GM23338 (cell line): Measurements from ENCODE around the gene TLCD3B. TPM values are rescaled to one million over a fixed set of nuclear protein-coding genes. Genes with fewer than 3 reads are reported as not detected.

Experiments used
- ATAC-seq: fragments of 200-7000 bp; cut with Tn5 transposase; 3 replicates; pipeline ENCODE4 v1.9.1; 2020
- DNase-seq: peaks from one replicate; pipeline ENCODE4 v3.0.0-alpha.2; 2015; ENCODE audit warnings: low spot score
- H2AFZ ChIP-seq: fragments of 200-600 bp; sonication (generic); 2 replicates; pipeline ENCODE4 v1.8.0; 2016; ENCODE audit warnings: antibody characterized with exemption, mild to moderate bottlenecking, moderate library complexity
- H3F3A ChIP-seq: fragments of 200-600 bp; sonication (generic); replicated peaks from 2 replicates; pipeline ENCODE4 v1.8.0; 2017; ENCODE audit warnings: antibody characterized with exemption, mixed run types, low read depth
- H3K27ac ChIP-seq: fragments of 200-600 bp; sonication (generic); 2 replicates; pipeline ENCODE4 v1.6.1; 2016; ENCODE audit warnings: low read depth
- H3K27me3 ChIP-seq: fragments of 200-600 bp; sonication (generic); 2 replicates; pipeline ENCODE4 v1.8.0; 2016; ENCODE audit warnings: mild to moderate bottlenecking, mixed run types, moderate library complexity; ENCODE audit not compliant: insufficient read depth
- H3K36me3 ChIP-seq: fragments of 200-600 bp; sonication (generic); 2 replicates; pipeline ENCODE4 v1.8.0; 2016; ENCODE audit warnings: mild to moderate bottlenecking; ENCODE audit not compliant: insufficient read depth
- H3K4me1 ChIP-seq: fragments of 200-600 bp; sonication (generic); 2 replicates; pipeline ENCODE4 v1.8.0; 2016; ENCODE audit warnings: mild to moderate bottlenecking, moderate library complexity; ENCODE audit not compliant: insufficient read depth
- H3K4me2 ChIP-seq: fragments of 200-600 bp; sonication (generic); 2 replicates; pipeline ENCODE4 v1.7.1; 2017; ENCODE audit warnings: mixed run types
- H3K4me3 ChIP-seq: fragments of 200-600 bp; sonication (generic); 2 replicates; pipeline ENCODE4 v1.6.1; 2016; ENCODE audit warnings: mixed run types
- H3K79me2 ChIP-seq: fragments of 200-600 bp; sonication (generic); replicated peaks from 2 replicates; pipeline ENCODE4 v1.8.0; 2017; ENCODE audit warnings: mild to moderate bottlenecking; ENCODE audit not compliant: insufficient read depth
- H3K9me2 ChIP-seq: fragments of 200-600 bp; sonication (generic); 2 replicates; pipeline ENCODE4 v1.8.0; 2017; ENCODE audit not compliant: insufficient read depth
- H4K20me1 ChIP-seq: fragments of 200-600 bp; sonication (generic); replicated peaks from 2 replicates; pipeline ENCODE4 v1.8.0; 2017; ENCODE audit warnings: mild to moderate bottlenecking; ENCODE audit not compliant: insufficient read depth
- H3K27ac Mint-ChIP-seq: 2 replicates; pipeline ENCODE4 v1.8.0; 2020; ENCODE audit warnings: inconsistent platforms, mild to moderate bottlenecking, moderate library complexity, mixed read lengths
- H3K27me3 Mint-ChIP-seq: 3 replicates; pipeline ENCODE4 v1.8.0; 2022; ENCODE audit warnings: low read depth, mild to moderate bottlenecking, moderate library complexity, mixed read lengths, inconsistent platforms; ENCODE audit not compliant: insufficient read depth, poor library complexity
- H3K36me3 Mint-ChIP-seq: 3 replicates; pipeline ENCODE4 v1.8.0; 2021; ENCODE audit warnings: low read depth, mild to moderate bottlenecking, inconsistent platforms, moderate library complexity, mixed read lengths
- H3K4me1 Mint-ChIP-seq: 3 replicates; pipeline ENCODE4 v1.8.0; 2020; ENCODE audit warnings: mild to moderate bottlenecking, inconsistent platforms, mixed read lengths
- H3K4me3 Mint-ChIP-seq: 3 replicates; pipeline ENCODE4 v1.8.0; 2021; ENCODE audit warnings: moderate library complexity, mild to moderate bottlenecking, inconsistent platforms, mixed read lengths
- H3K9me3 Mint-ChIP-seq: 3 replicates; pipeline ENCODE4 v1.8.0; 2020; ENCODE audit warnings: moderate library complexity, mild to moderate bottlenecking, inconsistent platforms, mixed read lengths
- CREB1 ChIP-seq: fragments of 250-450 bp; sonication (Bioruptor Pico); IDR thresholded peaks from 2 replicates; pipeline ENCODE4 v1.5.0; 2020; ENCODE audit warnings: low read depth, mild to moderate bottlenecking, moderate library complexity
- CTCF ChIP-seq, 2 experiments: fragments of 200-600 bp in 1 of 2; sonication (generic) in 1 of 2; conservative IDR thresholded peaks; 2 replicates each; pipeline versions ENCODE4 v1.5.1 to v1.6.1; 2016 to 2017; ENCODE audit warnings: antibody characterized with exemption in 2 of 2, low read depth in 2 of 2, mild to moderate bottlenecking in 2 of 2, moderate library complexity in 1 of 2
- EZH2 ChIP-seq: fragments of 200-600 bp; sonication (generic); IDR thresholded peaks from one replicate; pipeline ENCODE4 v1.8.0; 2017; ENCODE audit warnings: antibody characterized with exemption, mild to moderate bottlenecking, low read depth; ENCODE audit not compliant: unreplicated experiment
- EZH2phosphoT487 ChIP-seq: fragments of 200-600 bp; sonication (generic); IDR thresholded peaks from one replicate; pipeline ENCODE4 v1.8.1; 2018; ENCODE audit warnings: antibody characterized with exemption; ENCODE audit not compliant: unreplicated experiment
- JUNB ChIP-seq: IDR thresholded peaks from one replicate; pipeline ENCODE4 v1.6.1; 2016; ENCODE audit warnings: antibody characterized with exemption; ENCODE audit not compliant: unreplicated experiment
- NANOG ChIP-seq: IDR thresholded peaks from 2 replicates; pipeline ENCODE4 v1.6.1; 2016; ENCODE audit warnings: antibody characterized with exemption, borderline replicate concordance
- POLR2AphosphoS5 ChIP-seq: IDR thresholded peaks from 2 replicates; pipeline ENCODE4 v1.6.1; 2016; ENCODE audit warnings: antibody characterized with exemption, low read depth
- REST ChIP-seq: IDR thresholded peaks from one replicate; pipeline ENCODE4 v1.6.1; 2018; ENCODE audit warnings: antibody characterized with exemption; ENCODE audit not compliant: unreplicated experiment
- STAT1 ChIP-seq: IDR thresholded peaks from one replicate; pipeline ENCODE4 v1.6.1; 2016; ENCODE audit warnings: antibody characterized with exemption; ENCODE audit not compliant: unreplicated experiment
- ZNF114 ChIP-seq: fragments of 250-450 bp; sonication (Bioruptor Pico); IDR thresholded peaks from 2 replicates; pipeline ENCODE4 v1.5.0; 2020; ENCODE audit warnings: mild to moderate bottlenecking, moderate library complexity
- ZNF331 ChIP-seq: fragments of 250-450 bp; sonication (Bioruptor Pico); IDR thresholded peaks from 2 replicates; pipeline ENCODE4 v1.5.0; 2020; ENCODE audit warnings: low read depth, mild to moderate bottlenecking, moderate library complexity
- ZNF462 ChIP-seq: fragments of 250-450 bp; sonication (Bioruptor Pico); IDR thresholded peaks from 2 replicates; pipeline ENCODE4 v1.5.0; 2020; ENCODE audit warnings: mild to moderate bottlenecking, moderate library complexity
- polyA plus RNA-seq: library from polyadenylated mRNA; unstranded; fragments of >200 nt; fragmentation: Nextera tagmentation; extraction: Ambion mirVana; gene quantifications from 2 replicates; pipeline ENCODE4 v1.2.1, GENCODE V29; 2016
- total RNA-seq: library from RNA; depleted of rRNA; stranded (reverse); fragments of >200 nt; shearing (Covaris generic); gene quantifications from 2 replicates; pipeline ENCODE4 v1.2.3, GENCODE V29; 2014

The TLCD3B gene
- total and polyA plus RNA-seq, 2 experiments from 2014 or later = 14.2 to 37.4 TPM

GRCh38 chr16:29982560-29983419 lies 48.3 kb downstream of the TLCD3B start:
- no peaks in the 10 kb centered on the region; the same call in 1 of the 2 replicates for H4K20me1 ChIP-seq
- Mint-ChIP-seq H3K9me3 (no peaks in the 10 kb centered on the region; the same call in 2 of the 3 replicates), H3K27me3 (peaks cover 5% of the 10 kb centered on the region), H3K4me1 (no peaks in the 10 kb centered on the region; the same call in 2 of the 3 replicates), H3K27ac (no peak overlapping the region), H3K4me3 (no peak overlapping the region), H3K36me3 (peaks cover 66% of the 10 kb centered on the region)
- no peak overlapping the region for H3K4me2 ChIP-seq
- no peaks in the 10 kb centered on the region for H3K4me1 ChIP-seq
- DNase-seq (no peak), ATAC-seq (no peak)
- TF ChIP-seq POLR2AphosphoS5 (no peak), ZNF462 (CRISPR knock-in tag) (no peak), ZNF331 (CRISPR knock-in tag) (no peak), CTCF (conservative IDR thresholded peaks at IDR 0.05; ENCODE audit: low read depth in 2 of 2) (no peak), ZNF114 (no peak), CREB1 (CRISPR knock-in tag) (no peak), EZH2phosphoT487 (no peak), STAT1 (no peak), EZH2 (no peak), REST (no peak), NANOG (no peak), JUNB (no peak)
- H2AFZ ChIP-seq = no peak overlapping the region
- H3K36me3 ChIP-seq = peaks cover 29% of the 10 kb centered on the region
- H3F3A ChIP-seq = no peaks in the 10 kb centered on the region
- no peaks in the 10 kb centered on the region for H3K9me2 ChIP-seq
- no peak overlapping the region for H3K27ac ChIP-seq
- H3K27me3 ChIP-seq = no peaks in the 10 kb centered on the region
- H3K79me2 ChIP-seq = no peaks in the 10 kb centered on the region; the same call in 1 of the 2 replicates
- H3K4me3 ChIP-seq = no peak overlapping the region
